OCI-LY3 (cell line): ENCODE measurements around the gene ACAD11.

Experiments used
- CTCF ChIP-seq: fragments of 200-600, 300-600 bp; sonication (generic); IDR thresholded peaks from 2 replicates; pipeline ENCODE4 v1.5.1; 2014; ENCODE audit warnings: antibody characterized with exemption, low read length, low read depth
- EZH2phosphoT487 ChIP-seq: fragments of 200-600 bp; shearing (Covaris generic); IDR thresholded peaks from 2 replicates; pipeline ENCODE4 v1.6.1; 2018; ENCODE audit warnings: antibody characterized with exemption, mixed run types, low read depth

- TF ChIP-seq CTCF (no peak), EZH2phosphoT487 (no peak)
Observed at GRCh38 chr3:132622148-132622547, 37.5 kb downstream of the ACAD11 start.
